HepG2 (cell line): ENCODE results near the gene TMEFF1. TPM values are rescaled to one million over a fixed set of nuclear protein-coding genes. Genes with fewer than 3 reads are reported as not detected.

Source experiments
- FOXK1 ChIP-seq: sonication (generic); formaldehyde crosslinking; IDR thresholded peaks from 2 replicates; pipeline ENCODE4 v1.4.0; 2020; ENCODE audit warnings: low read depth, missing genetic modification reagents, borderline replicate concordance
- HNRNPL ChIP-seq: fragments of 200-400 bp; formaldehyde crosslinking; IDR thresholded peaks from 2 replicates; pipeline ENCODE4 v1.6.1; 2017; ENCODE audit warnings: mild to moderate bottlenecking, low read depth, low read length
- MAX ChIP-seq: IDR thresholded peaks from 2 replicates; pipeline ENCODE4 v1.6.1; 2012; ENCODE audit warnings: inconsistent platforms
- POLR2AphosphoS2 ChIP-seq: IDR thresholded peaks from 2 replicates; pipeline ENCODE4 v1.6.1; 2011; ENCODE audit warnings: low read depth, low read length, improper control_type of control experiment
- RNF2 ChIP-seq: fragments of 450-650 bp; conservative IDR thresholded peaks from 2 replicates; pipeline ENCODE4 v1.6.1; 2016; ENCODE audit warnings: low read depth
- ZBTB2 ChIP-seq: sonication (generic); formaldehyde crosslinking; IDR thresholded peaks from 2 replicates; pipeline ENCODE4 v1.8.0; 2022; ENCODE audit warnings: low read depth, missing genetic modification reagents
- ZEB1 ChIP-seq: IDR thresholded peaks from 2 replicates; pipeline ENCODE4 v1.6.1; 2012; ENCODE audit warnings: mild to moderate bottlenecking, low read depth, inconsistent platforms; ENCODE audit not compliant: insufficient replicate concordance
- ZNF276 ChIP-seq: sonication (generic); formaldehyde crosslinking; IDR thresholded peaks from 2 replicates; pipeline ENCODE4 v1.4.0; 2020; ENCODE audit warnings: mild to moderate bottlenecking, low read depth, missing genetic modification reagents
- ZNF501 ChIP-seq: sonication (generic); formaldehyde crosslinking; IDR thresholded peaks from 2 replicates; pipeline ENCODE4 v1.5.1; 2020; ENCODE audit warnings: mild to moderate bottlenecking, moderate library complexity, missing genetic modification reagents
- ZNF609 ChIP-seq: sonication (generic); formaldehyde crosslinking; IDR thresholded peaks from 2 replicates; pipeline ENCODE4 v1.4.0; 2020; ENCODE audit warnings: mild to moderate bottlenecking, missing genetic modification reagents, borderline replicate concordance
- polyA plus RNA-seq, 8 experiments: library from polyadenylated mRNA; depleted of rRNA in 3 of 8; stranded (reverse) in 7 of 8; unstranded in 1 of 8; fragments of >200 nt; fragmentation: Illumina TruSeq in 4 of 8; extraction: Trizol in 4 of 8; gene quantifications; 2 replicates each; pipeline versions ENCODE4 v1.2.1 to v1.2.3, GENCODE V29; 2011 to 2016; ENCODE audit warnings: low read depth in 4 of 8, missing spikeins in 1 of 8, mixed read lengths in 1 of 8; ENCODE audit not compliant: insufficient read depth in 1 of 8
- total RNA-seq, 5 experiments: library from RNA; depleted of rRNA; stranded (reverse); fragments of >200 nt; fragmentation: Illumina TruSeq; extraction: Trizol; gene quantifications; 2 replicates each; pipeline ENCODE4 v1.2.3, GENCODE V29; 2016; ENCODE audit warnings: low read depth in 1 of 5
- TF ChIP-seq, protein P1 (sequence below): sonication (generic); formaldehyde crosslinking; IDR thresholded peaks from 2 replicates; pipeline ENCODE4 v1.4.0; 2020; ENCODE audit warnings: missing genetic modification reagents, borderline replicate concordance

TMEFF1 gene
- total and polyA plus RNA-seq, 2 of the 13 experiments (the other 11 are each of a cell fraction or from before 2014, with no cell fraction given) = 0.87 to 1.9 TPM

- TF ChIP-seq, protein P1, sequence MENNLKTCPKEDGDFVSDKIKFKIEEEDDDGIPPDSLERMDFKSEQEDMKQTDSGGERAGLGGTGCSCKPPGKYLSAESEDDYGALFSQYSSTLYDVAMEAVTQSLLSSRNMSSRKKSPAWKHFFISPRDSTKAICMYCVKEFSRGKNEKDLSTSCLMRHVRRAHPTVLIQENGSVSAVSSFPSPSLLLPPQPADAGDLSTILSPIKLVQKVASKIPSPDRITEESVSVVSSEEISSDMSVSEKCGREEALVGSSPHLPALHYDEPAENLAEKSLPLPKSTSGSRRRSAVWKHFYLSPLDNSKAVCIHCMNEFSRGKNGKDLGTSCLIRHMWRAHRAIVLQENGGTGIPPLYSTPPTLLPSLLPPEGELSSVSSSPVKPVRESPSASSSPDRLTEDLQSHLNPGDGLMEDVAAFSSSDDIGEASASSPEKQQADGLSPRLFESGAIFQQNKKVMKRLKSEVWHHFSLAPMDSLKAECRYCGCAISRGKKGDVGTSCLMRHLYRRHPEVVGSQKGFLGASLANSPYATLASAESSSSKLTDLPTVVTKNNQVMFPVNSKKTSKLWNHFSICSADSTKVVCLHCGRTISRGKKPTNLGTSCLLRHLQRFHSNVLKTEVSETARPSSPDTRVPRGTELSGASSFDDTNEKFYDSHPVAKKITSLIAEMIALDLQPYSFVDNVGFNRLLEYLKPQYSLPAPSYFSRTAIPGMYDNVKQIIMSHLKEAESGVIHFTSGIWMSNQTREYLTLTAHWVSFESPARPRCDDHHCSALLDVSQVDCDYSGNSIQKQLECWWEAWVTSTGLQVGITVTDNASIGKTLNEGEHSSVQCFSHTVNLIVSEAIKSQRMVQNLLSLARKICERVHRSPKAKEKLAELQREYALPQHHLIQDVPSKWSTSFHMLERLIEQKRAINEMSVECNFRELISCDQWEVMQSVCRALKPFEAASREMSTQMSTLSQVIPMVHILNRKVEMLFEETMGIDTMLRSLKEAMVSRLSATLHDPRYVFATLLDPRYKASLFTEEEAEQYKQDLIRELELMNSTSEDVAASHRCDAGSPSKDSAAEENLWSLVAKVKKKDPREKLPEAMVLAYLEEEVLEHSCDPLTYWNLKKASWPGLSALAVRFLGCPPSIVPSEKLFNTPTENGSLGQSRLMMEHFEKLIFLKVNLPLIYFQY (CRISPR knock-in tag) = no peak
- TF ChIP-seq ZNF276 (CRISPR knock-in tag) = no peak
- no peak for TF ChIP-seq ZEB1
- no peak for TF ChIP-seq ZNF609 (CRISPR knock-in tag)
- no peak for TF ChIP-seq HNRNPL
- no peak for TF ChIP-seq FOXK1 (CRISPR knock-in tag)
- TF ChIP-seq ZNF501 (CRISPR knock-in tag) = no peak
- TF ChIP-seq RNF2 = no peak
- TF ChIP-seq ZBTB2 (CRISPR knock-in tag) = no peak
- no peak for TF ChIP-seq POLR2AphosphoS2
- no peak for TF ChIP-seq MAX
Observed at GRCh38 chr9:100597236-100597635, 124.3 kb downstream of the TMEFF1 start (continued).
